ENCODE measurements around the gene OLFML2B. TPM values are rescaled to one million over a fixed set of nuclear protein-coding genes. Genes with fewer than 3 reads are reported as not detected.

Gene OLFML2B
- polyA plus RNA-seq, 1 of the 3 experiments (the other 2 are of a cell fraction), result 7.3 TPM

- ChIA-PET POLR2A (no interaction called here), CTCF (interaction anchor here (2.1 kb wide), 1 partner anchor 49 kb away, joined by 6 read pairs; no protein-coding TSS in a partner anchor)
- Histone ChIP-seq H3K36me3 (replicated peaks in 1 of 2; ENCODE audit: control insufficient read depth in 1 of 2, insufficient read depth in 2 of 2, low read length in 1 of 2) (peaks cover 0 to 4% of the 10 kb centered on the region in 2 experiments), H3K9me3 (no peaks in the 10 kb centered on the region), H3K79me2 (ENCODE audit: insufficient read depth) (no peaks in the 10 kb centered on the region), H2AFZ (ENCODE audit: low read depth) (no peak overlapping the region), H3K4me2 (no peak overlapping the region), H3K27ac (ENCODE audit: low read depth in 2 of 2, low read length in 1 of 2) (no peak overlapping the region), H3K9ac (no peak overlapping the region), H3K27me3 (ENCODE audit: insufficient read depth) (no peaks in the 10 kb centered on the region), H3F3A (replicated peaks; ENCODE audit: insufficient read depth) (no peaks in the 10 kb centered on the region), H4K20me1 (ENCODE audit: insufficient read depth) (no peaks in the 10 kb centered on the region), H3K4me1 (ENCODE audit: control insufficient read depth in 1 of 2, insufficient read depth in 2 of 2, low read depth in 1 of 2, low read length in 1 of 2) (no peaks in the 10 kb centered on the region), H3K4me3 (ENCODE audit: low read depth in 2 of 2, low read length in 1 of 2) (no peak overlapping the region), H3K9me2 (no peaks in the 10 kb centered on the region)
- TF ChIP-seq ELF1 (IDR thresholded peaks at IDR 0.05), result no peak
- no peak for TF ChIP-seq EP300 (IDR thresholded peaks at IDR 0.05; ENCODE audit: borderline replicate concordance in 1 of 2, low read depth in 1 of 2, low read length in 1 of 2)
- TF ChIP-seq FOSL2 (IDR thresholded peaks at IDR 0.05; ENCODE audit: borderline replicate concordance, low read depth), result no peak
- no peak for TF ChIP-seq MAX (IDR thresholded peaks at IDR 0.05; ENCODE audit: low read depth)
- no peak for TF ChIP-seq SMC3 (IDR thresholded peaks at IDR 0.05; ENCODE audit: low read depth, low read length)
- TF ChIP-seq MEF2A (IDR thresholded peaks at IDR 0.05; ENCODE audit: borderline replicate concordance, low read depth), result no peak
- TF ChIP-seq SIN3A (IDR thresholded peaks at IDR 0.05; ENCODE audit: borderline replicate concordance, low read depth, low read length), result no peak
- TF ChIP-seq RAD21 (IDR thresholded peaks at IDR 0.05; ENCODE audit: low read length), result no peak
- TF ChIP-seq POLR2AphosphoS5 (IDR thresholded peaks at IDR 0.05; ENCODE audit: low read depth, low read length), result no peak
- TF ChIP-seq IRF3 (IDR thresholded peaks at IDR 0.05; ENCODE audit: low read depth, low read length), result no peak
- no peak for TF ChIP-seq USF1 (IDR thresholded peaks at IDR 0.05; ENCODE audit: borderline replicate concordance, low read depth)
- TF ChIP-seq RXRA (IDR thresholded peaks at IDR 0.05; ENCODE audit: borderline replicate concordance, low read depth), result no peak
- TF ChIP-seq CTCF (IDR thresholded peaks at IDR 0.05), result no peak
- TF ChIP-seq RCOR1 (IDR thresholded peaks at IDR 0.05; ENCODE audit: low read length), result no peak
- no peak for TF ChIP-seq FOXJ3 (CRISPR knock-in tag; IDR thresholded peaks at IDR 0.05)
- TF ChIP-seq YY1 (IDR thresholded peaks at IDR 0.05; ENCODE audit: low read depth), result no peak
- TF ChIP-seq NRF1 (IDR thresholded peaks at IDR 0.05; ENCODE audit: low read depth, low read length), result no peak
- TF ChIP-seq TAF1 (IDR thresholded peaks at IDR 0.05; ENCODE audit: borderline replicate concordance, low read depth, low read length), result no peak
- no peak for TF ChIP-seq GABPA (IDR thresholded peaks at IDR 0.05; ENCODE audit: low read depth)
- DNase-seq, result no peak
- 53% methylated on average over 5 of the region's 5 CpGs for WGBS (ENCODE audit: low lambda C conversion rate)
Observed at GRCh38 chr1:161987872-161988271, 35.8 kb downstream of the OLFML2B start.

Measured in SK-N-SH (cell line).